ENCODE measurements around the gene NT5C. TPM values are rescaled to one million over a fixed set of nuclear protein-coding genes. Genes with fewer than 3 reads are reported as not detected.
"Not testable (repeated sequence)": the region's sequence is repeated elsewhere in the genome, so short reads cannot be mapped to it uniquely, and the experiment has no call there.

NT5C gene
- total RNA-seq, 1 donor from 2014 or later = 48.2 TPM

- H3K27ac Mint-ChIP-seq (ENCODE audit: unreplicated experiment) = no peak overlapping the region
- H3K4me3 Mint-ChIP-seq (ENCODE audit: unreplicated experiment) = no peak overlapping the region
- peaks cover 41% of the 10 kb centered on the region for H3K36me3 Mint-ChIP-seq (ENCODE audit: unreplicated experiment)
- no peaks in the 10 kb centered on the region for H3K27me3 Mint-ChIP-seq (ENCODE audit: unreplicated experiment)
- no peaks in the 10 kb centered on the region for H3K9me3 Mint-ChIP-seq (ENCODE audit: unreplicated experiment)
- DNase-seq (ENCODE audit: extremely low spot score, unreplicated experiment) = no peak
- peaks cover 3% of the 10 kb centered on the region for H3K4me1 Mint-ChIP-seq (ENCODE audit: unreplicated experiment)
- TF ChIP-seq CTCF (IDR thresholded peaks at IDR 0.05) = no peak
Measured at GRCh38 chr17:75144816-75145512, 13.4 kb upstream of the NT5C start.

GRCh38 chr17:75142236-75142971 lies 10.9 kb upstream of the NT5C start:
- Mint-ChIP-seq H3K9me3 (ENCODE audit: unreplicated experiment) (no peaks in the 10 kb centered on the region), H3K27me3 (ENCODE audit: unreplicated experiment) (no peaks in the 10 kb centered on the region), H3K4me3 (ENCODE audit: unreplicated experiment) (no peak overlapping the region), H3K36me3 (ENCODE audit: unreplicated experiment) (peaks cover 33% of the 10 kb centered on the region), H3K27ac (ENCODE audit: unreplicated experiment) (no peak overlapping the region), H3K4me1 (ENCODE audit: unreplicated experiment) (no peaks in the 10 kb centered on the region)
- TF ChIP-seq CTCF (IDR thresholded peaks at IDR 0.05) = no peak
- DNase-seq (ENCODE audit: extremely low spot score, unreplicated experiment) = no peak

GRCh38 chr17:75138519-75138918 lies 7.0 kb upstream of the NT5C start:
- H3K9me3 Mint-ChIP-seq (ENCODE audit: unreplicated experiment) = no peaks in the 10 kb centered on the region
- DNase-seq (ENCODE audit: extremely low spot score, unreplicated experiment) = no peak
- no peaks in the 10 kb centered on the region for H3K4me1 Mint-ChIP-seq (ENCODE audit: unreplicated experiment)
- no peak overlapping the region for H3K27ac Mint-ChIP-seq (ENCODE audit: unreplicated experiment)
- TF ChIP-seq CTCF (IDR thresholded peaks at IDR 0.05) = no peak
- no peaks in the 10 kb centered on the region for H3K27me3 Mint-ChIP-seq (ENCODE audit: unreplicated experiment)
- no peak overlapping the region for H3K4me3 Mint-ChIP-seq (ENCODE audit: unreplicated experiment)
- peaks cover 18% of the 10 kb centered on the region for H3K36me3 Mint-ChIP-seq (ENCODE audit: unreplicated experiment)

GRCh38 chr17:75137762-75138161 lies 6.2 kb upstream of the NT5C start:
- H3K36me3 Mint-ChIP-seq (ENCODE audit: unreplicated experiment) = peaks cover 18% of the 10 kb centered on the region
- not testable (repeated sequence) for H3K4me1 Mint-ChIP-seq (ENCODE audit: unreplicated experiment); H3K27me3 Mint-ChIP-seq (ENCODE audit: unreplicated experiment); H3K4me3 Mint-ChIP-seq (ENCODE audit: unreplicated experiment); H3K27ac Mint-ChIP-seq (ENCODE audit: unreplicated experiment); DNase-seq (ENCODE audit: extremely low spot score, unreplicated experiment); H3K9me3 Mint-ChIP-seq (ENCODE audit: unreplicated experiment)

GRCh38 chr17:75135946-75136345 lies 4.4 kb upstream of the NT5C start:
- Mint-ChIP-seq H3K4me1 (ENCODE audit: unreplicated experiment) (peaks cover 6% of the 10 kb centered on the region), H3K9me3 (ENCODE audit: unreplicated experiment) (no peaks in the 10 kb centered on the region), H3K36me3 (ENCODE audit: unreplicated experiment) (peaks cover 11% of the 10 kb centered on the region), H3K27me3 (ENCODE audit: unreplicated experiment) (no peaks in the 10 kb centered on the region), H3K4me3 (ENCODE audit: unreplicated experiment) (no peak overlapping the region), H3K27ac (ENCODE audit: unreplicated experiment) (peak overlapping the region; percentile 56)
- TF ChIP-seq CTCF (IDR thresholded peaks at IDR 0.05) = no peak
- no peak for DNase-seq (ENCODE audit: extremely low spot score, unreplicated experiment)

Data from osteocyte (in vitro differentiated cells).